Effector memory CD8-positive, alpha-beta T cell (primary cell): ENCODE measurements around the gene MNAT1.
A peak's percentile ranks its signal among the peaks of the same experiment; 100 is the strongest.
"Not testable (repeated sequence)": the region's sequence is repeated elsewhere in the genome, so short reads cannot be mapped to it uniquely, and the experiment has no call there.

Source experiments
- ATAC-seq: fragments of 150-1000 bp; cut with Tn5 transposase; replicated peaks from 2 replicates; pipeline ENCODE4 v1.10.0; 2021; ENCODE audit warnings: mild to moderate bottlenecking, moderate library complexity
- DNase-seq, 3 experiments: peaks; one replicate each; pipeline ENCODE4 v3.0.0; 2021
- H3K27ac Mint-ChIP-seq, 2 donors: one replicate each; pipeline ENCODE4 v1.8.0; 2022; ENCODE audit warnings: mild to moderate bottlenecking in 2 of 2, mixed read lengths in 2 of 2, moderate library complexity in 2 of 2
- H3K27me3 Mint-ChIP-seq, 2 donors: one replicate each; pipeline ENCODE4 v1.8.0; 2022; ENCODE audit warnings: mixed read lengths in 2 of 2
- H3K36me3 Mint-ChIP-seq: one replicate; pipeline ENCODE4 v1.8.0; 2022; ENCODE audit warnings: mild to moderate bottlenecking, moderate library complexity, mixed read lengths; ENCODE audit not compliant: insufficient read depth
- H3K4me1 Mint-ChIP-seq, 2 donors: one replicate each; pipeline ENCODE4 v1.8.0; 2022; ENCODE audit warnings: low read depth in 2 of 2, mixed read lengths in 2 of 2
- H3K4me3 Mint-ChIP-seq, 2 donors: one replicate each; pipeline ENCODE4 v1.8.0; 2022; ENCODE audit warnings: mild to moderate bottlenecking in 2 of 2, mixed read lengths in 2 of 2, moderate library complexity in 2 of 2
- H3K9me3 Mint-ChIP-seq, 2 donors: one replicate each; pipeline ENCODE4 v1.8.0; 2022; ENCODE audit warnings: mixed read lengths in 2 of 2

MNAT1 gene

DNA sequence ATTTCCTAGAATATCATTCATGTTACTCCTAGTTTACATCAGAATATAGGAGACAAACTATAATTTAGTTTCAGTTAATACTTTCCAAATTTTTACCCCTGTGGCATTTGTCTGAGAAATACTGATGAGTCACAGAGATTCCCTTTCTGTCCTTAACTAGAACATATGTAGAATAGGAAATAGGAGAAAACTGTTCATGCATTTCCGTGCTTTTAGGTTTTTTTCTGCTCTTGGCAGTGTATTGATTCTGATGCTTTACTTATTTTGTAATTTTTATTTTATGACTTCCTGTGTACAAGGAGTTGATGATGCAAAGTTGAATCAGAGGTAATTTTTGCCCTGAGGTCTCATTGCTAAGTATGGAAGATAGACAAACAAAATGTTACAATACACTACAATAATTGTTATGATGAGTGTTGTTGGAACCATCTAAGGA is 23.0 kb downstream of the MNAT1 start:
- no peak for ATAC-seq
- no peaks in the 10 kb centered on the region for H3K27me3 Mint-ChIP-seq
- H3K4me3 Mint-ChIP-seq: no peak overlapping the region
- H3K4me1 Mint-ChIP-seq: peaks cover 25 to 41% of the 10 kb centered on the region in 2 donors
- peaks cover 7% of the 10 kb centered on the region for H3K36me3 Mint-ChIP-seq
- peak overlapping the region in 1 of 2 donors; percentile 42 for H3K27ac Mint-ChIP-seq
- no peak for DNase-seq
- no peaks in the 10 kb centered on the region for H3K9me3 Mint-ChIP-seq

DNA sequence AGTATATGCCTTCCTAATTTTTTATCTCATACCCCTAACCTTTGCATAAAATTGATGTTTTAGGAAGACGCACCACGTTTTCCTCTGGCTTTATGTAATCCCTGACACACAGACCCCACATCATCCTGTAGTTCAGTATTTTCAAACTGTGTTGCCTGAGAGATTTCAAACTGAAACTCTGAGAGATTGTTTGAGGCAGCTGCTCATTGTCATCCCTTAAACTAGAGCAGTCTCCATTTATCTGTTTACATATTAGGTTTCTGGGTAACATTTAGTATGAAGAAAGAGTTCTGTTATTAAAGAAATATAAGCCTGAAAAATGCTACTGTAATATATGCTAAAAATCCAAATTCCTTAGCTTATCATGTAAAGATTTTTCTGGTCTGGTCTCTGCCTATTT is 24.3 kb downstream of the MNAT1 start:
- peak overlapping the region; percentile 42 to 53 for H3K27ac Mint-ChIP-seq
- H3K36me3 Mint-ChIP-seq: peaks cover 3% of the 10 kb centered on the region
- no peak for ATAC-seq
- no peaks in the 10 kb centered on the region for H3K27me3 Mint-ChIP-seq
- no peak for DNase-seq
- H3K4me1 Mint-ChIP-seq: peaks cover 20 to 31% of the 10 kb centered on the region in 2 donors
- peak overlapping the region; percentile 14 to 32 for H3K4me3 Mint-ChIP-seq
- H3K9me3 Mint-ChIP-seq: no peaks in the 10 kb centered on the region

DNA sequence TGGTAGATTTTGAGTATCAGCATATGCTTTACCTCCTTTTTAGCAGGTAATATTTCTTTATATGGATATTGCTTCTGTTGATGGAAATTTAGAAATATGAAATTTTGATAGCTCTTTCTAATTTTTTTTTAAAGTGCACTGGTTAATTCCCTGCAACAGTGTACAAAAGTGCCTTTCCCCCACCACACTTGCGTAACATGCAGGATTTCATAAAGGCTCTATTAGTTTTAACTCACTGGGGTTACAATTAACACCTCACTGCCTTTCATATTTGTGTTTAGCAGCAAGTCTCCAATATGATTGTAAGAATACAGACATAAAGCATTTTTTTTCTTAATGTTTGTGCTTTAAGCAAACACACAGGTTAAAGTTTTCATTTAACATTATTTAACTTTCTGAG is 25.6 kb downstream of the MNAT1 start:
- Mint-ChIP-seq H3K36me3 (no peaks in the 10 kb centered on the region), H3K9me3 (no peaks in the 10 kb centered on the region), H3K4me1 (peaks cover 15 to 36% of the 10 kb centered on the region in 2 donors), H3K4me3 (no peak overlapping the region), H3K27me3 (no peaks in the 10 kb centered on the region), H3K27ac (no peak overlapping the region)
- ATAC-seq: no peak
- DNase-seq: no peak

DNA sequence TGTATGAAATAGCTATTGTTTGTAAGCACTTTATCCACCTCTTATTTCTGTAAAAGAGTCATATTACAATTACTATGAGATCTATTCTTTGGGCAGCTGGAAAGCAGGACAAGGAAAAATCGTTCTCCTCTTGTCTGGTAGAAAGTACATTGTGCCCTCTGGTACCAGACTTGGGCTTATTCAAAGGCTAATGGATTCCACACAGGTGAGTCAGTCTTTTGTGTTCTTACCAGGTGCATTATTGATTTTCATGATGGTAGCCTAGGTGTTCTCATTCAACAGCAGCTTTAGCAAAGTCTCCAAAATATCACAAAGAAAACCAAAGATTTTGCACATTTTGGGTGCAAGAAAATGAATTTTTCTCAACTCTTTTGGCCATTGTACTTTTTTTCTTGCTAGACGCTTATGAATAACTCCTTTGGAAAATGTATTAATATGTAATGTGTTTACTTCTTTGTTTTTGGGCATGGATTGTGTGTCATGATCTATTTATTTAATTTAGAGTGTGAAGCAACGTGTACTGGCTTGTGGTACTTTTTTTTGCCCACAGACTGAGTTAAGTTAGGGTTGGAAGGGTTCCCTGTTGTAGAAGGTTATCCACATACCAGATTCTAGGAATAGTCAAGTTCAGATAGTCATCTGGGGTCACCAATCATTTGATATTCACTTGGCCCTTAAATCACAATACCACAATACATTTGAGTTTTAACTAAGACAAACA is 26.2 kb downstream of the MNAT1 start:
- ATAC-seq (no peak), DNase-seq (no peak)
- no peaks in the 10 kb centered on the region for H3K36me3 Mint-ChIP-seq
- H3K4me1 Mint-ChIP-seq: peaks cover 15 to 36% of the 10 kb centered on the region in 2 donors
- no peaks in the 10 kb centered on the region for H3K27me3 Mint-ChIP-seq
- no peaks in the 10 kb centered on the region for H3K9me3 Mint-ChIP-seq
- no peak overlapping the region for H3K27ac Mint-ChIP-seq
- no peak overlapping the region for H3K4me3 Mint-ChIP-seq

DNA sequence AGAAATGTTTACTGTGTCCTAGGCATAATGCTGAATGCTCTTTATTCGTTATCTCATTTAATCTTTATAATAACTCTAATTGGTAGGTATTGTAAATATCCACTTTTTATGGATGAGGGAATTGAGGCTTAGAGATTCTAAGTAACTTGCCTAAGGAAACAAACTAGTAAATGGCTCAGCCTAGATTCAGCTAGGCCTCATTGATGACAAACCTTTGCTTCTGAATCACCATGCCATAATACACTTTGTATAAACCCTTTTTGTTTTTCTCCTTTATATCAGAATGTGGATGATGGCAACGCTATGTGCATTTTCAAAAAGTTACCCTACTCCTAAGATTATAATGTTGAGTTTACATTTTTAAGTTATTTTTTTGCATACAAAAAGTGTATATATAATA is 34.0 kb downstream of the MNAT1 start:
- H3K9me3 Mint-ChIP-seq: no peaks in the 10 kb centered on the region
- ATAC-seq: no peak
- H3K4me3 Mint-ChIP-seq: no peak overlapping the region
- H3K27me3 Mint-ChIP-seq: no peaks in the 10 kb centered on the region
- peaks cover 6 to 23% of the 10 kb centered on the region in 2 donors for H3K4me1 Mint-ChIP-seq
- no peaks in the 10 kb centered on the region for H3K36me3 Mint-ChIP-seq
- DNase-seq: no peak
- H3K27ac Mint-ChIP-seq: no peak overlapping the region

DNA sequence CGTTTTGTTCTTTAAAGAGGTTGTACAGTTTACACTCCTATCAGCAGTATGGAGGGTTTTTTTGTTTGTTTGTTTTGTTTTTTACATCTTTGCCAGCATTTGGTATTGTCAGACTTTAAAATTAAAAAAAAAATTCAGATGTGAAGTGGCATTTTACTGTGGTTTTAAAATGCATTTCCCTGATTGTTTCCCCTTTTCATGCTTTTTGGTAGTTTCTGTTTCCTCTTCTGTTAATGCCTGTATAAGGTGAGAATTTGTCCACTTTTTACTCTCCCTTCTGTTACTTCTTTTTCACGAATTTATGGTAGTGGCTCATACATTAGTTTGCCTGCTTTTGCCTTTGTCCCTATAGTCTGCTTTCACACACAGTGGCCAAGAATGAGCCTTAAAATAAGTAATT is 36.6 kb downstream of the MNAT1 start:
- Mint-ChIP-seq H3K4me1 (peaks cover 6 to 16% of the 10 kb centered on the region in 2 donors), H3K4me3 (no peak overlapping the region), H3K27me3 (no peaks in the 10 kb centered on the region), H3K36me3 (no peaks in the 10 kb centered on the region), H3K27ac (no peak overlapping the region), H3K9me3 (no peaks in the 10 kb centered on the region)
- ATAC-seq (no peak), DNase-seq (no peak)

DNA sequence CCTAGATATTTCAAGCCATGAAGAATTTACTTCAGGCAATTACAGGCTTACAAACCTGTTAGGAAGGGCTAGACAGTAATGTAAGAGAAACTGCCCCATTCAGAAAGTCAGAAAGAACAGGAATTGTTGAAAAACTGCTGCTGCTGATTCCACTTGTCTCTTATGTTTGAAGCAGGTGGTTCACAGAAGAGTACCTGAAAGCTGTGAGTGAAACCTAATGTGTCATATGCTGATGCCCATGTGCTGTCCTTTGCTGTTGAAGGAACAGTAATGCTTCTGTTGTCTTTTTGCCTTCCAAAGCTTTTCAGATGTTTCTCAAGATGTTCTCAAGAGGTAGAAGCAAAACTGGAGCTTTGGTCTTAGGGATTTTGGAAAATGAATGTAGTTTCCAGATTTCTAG is 39.0 kb downstream of the MNAT1 start:
- DNase-seq (no peak), ATAC-seq (no peak)
- Mint-ChIP-seq H3K36me3 (no peaks in the 10 kb centered on the region), H3K9me3 (no peaks in the 10 kb centered on the region), H3K4me3 (no peak overlapping the region), H3K4me1 (peaks cover 6 to 13% of the 10 kb centered on the region in 2 donors), H3K27me3 (no peaks in the 10 kb centered on the region), H3K27ac (no peak overlapping the region)

DNA sequence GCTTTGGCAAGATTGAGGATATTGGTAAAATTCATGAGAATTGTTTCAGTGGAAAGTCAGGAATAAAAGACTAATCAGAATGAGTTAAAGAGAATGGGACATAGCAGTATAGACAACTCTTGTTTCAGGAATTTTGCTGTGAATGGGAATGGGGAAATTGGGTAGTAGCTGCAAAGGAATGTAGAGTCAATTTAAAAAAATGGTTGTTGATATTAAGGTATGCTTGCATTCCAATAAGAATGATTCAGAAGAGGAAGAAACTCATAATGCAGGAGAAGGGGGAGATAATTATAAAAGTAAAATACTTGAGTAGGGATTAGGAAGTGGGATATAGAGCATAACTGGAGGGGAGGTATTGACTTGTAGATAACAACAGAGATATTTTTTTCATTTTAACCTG is 40.7 kb downstream of the MNAT1 start:
- H3K27me3 Mint-ChIP-seq: no peaks in the 10 kb centered on the region
- DNase-seq: no peak
- no peaks in the 10 kb centered on the region for H3K36me3 Mint-ChIP-seq
- no peak overlapping the region for H3K4me3 Mint-ChIP-seq
- no peak for ATAC-seq
- H3K9me3 Mint-ChIP-seq: no peaks in the 10 kb centered on the region
- H3K4me1 Mint-ChIP-seq: peaks cover 9 to 15% of the 10 kb centered on the region in 2 donors
- H3K27ac Mint-ChIP-seq: no peak overlapping the region

DNA sequence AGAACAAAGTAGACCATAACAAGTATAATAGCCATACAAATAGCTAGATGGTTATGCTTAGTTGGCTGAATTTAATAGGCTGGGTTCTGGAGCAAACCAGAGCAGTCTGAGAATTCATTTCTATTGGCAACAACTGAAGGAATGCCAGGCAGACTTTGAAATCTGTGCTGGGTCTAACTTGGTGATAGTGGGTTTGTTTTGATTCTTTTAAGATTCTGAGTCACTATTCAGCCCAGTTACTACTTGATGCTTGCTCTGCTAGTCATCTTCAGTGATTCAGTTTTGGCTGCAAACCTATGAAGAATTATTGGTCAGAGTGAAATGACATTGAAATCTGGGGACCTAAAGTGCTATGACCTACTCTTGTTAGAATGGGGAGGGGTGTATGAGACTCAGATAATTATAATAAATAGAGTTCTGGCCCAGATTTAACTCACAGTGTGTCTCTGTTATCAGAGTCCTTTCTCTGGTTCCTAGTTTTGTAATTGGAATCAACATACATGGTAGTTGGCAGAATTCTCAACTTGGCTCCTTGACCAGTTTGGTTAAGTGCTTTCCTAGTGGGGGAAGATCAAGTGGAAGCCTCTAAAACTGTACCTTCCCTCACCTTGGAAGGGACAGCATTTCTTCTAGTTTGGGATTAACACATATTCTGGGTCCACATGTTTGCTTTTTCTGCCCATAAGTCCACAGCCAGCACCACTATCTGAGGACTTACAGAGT is 43.5 kb downstream of the MNAT1 start:
- no peak for DNase-seq
- no peak for ATAC-seq
- peaks cover 6 to 26% of the 10 kb centered on the region in 2 donors for H3K4me1 Mint-ChIP-seq
- no peaks in the 10 kb centered on the region for H3K27me3 Mint-ChIP-seq
- no peaks in the 10 kb centered on the region for H3K9me3 Mint-ChIP-seq
- H3K27ac Mint-ChIP-seq: no peak overlapping the region
- no peak overlapping the region for H3K4me3 Mint-ChIP-seq
- no peaks in the 10 kb centered on the region for H3K36me3 Mint-ChIP-seq

DNA sequence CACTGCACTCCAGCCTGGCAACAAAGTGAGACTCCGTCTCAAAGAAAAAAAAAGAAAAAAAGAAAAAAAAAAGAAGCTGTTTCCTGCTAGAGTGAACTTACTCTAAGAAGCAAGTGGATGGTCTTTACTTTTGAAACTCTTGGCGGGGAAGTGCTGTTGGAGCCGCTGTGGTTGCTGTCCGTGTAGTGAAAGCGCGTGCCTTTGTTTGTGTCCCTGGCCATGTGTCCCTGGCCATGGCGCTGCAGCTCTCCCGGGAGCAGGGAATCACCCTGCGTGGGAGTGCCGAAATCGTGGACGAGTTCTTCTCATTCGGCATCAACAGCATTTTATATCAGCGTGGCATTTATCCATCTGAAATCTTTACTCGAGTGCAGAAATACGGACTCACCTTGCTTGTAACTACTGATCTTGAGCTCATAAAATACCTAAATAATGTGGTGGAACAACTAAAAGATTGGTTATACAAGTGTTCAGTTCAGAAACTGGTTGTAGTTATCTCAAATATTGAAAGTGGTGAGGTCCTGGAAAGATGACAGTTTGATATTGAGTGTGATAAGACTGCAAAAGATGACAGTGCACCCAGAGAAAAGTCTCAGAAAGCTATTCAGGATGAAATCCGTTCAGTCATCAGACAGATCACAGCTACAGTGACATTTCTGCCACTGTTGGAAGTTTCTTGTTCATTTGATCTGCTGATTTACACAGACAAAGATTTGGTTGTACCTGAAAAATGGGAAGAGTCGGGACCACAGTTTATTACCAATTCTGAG is 45.4 kb downstream of the MNAT1 start:
- not testable (repeated sequence) for H3K4me3 Mint-ChIP-seq, ATAC-seq, H3K27ac Mint-ChIP-seq, H3K9me3 Mint-ChIP-seq, DNase-seq, H3K27me3 Mint-ChIP-seq, H3K36me3 Mint-ChIP-seq
- peaks cover 6 to 27% of the 10 kb centered on the region in 2 donors for H3K4me1 Mint-ChIP-seq

DNA sequence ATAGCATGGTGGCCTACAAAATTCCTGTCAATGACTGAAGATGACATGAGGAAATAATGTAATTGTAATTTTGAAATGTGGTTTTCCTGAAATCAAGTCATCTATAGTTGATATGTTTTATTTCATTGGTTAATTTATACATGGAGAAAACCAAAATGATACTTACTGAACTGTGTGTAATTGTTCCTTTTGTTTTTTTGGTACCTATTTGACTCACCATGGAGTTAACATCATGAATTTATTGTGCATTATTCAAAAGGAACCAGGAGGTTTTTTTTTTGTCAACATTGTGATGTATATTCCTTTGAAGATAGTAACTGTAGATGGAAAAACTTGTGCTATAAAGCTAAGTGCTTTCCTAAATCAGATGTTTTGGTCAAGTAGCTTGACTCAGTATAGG is 46.0 kb downstream of the MNAT1 start:
- not testable (repeated sequence) for DNase-seq, H3K36me3 Mint-ChIP-seq, H3K27ac Mint-ChIP-seq, H3K27me3 Mint-ChIP-seq, ATAC-seq, H3K4me3 Mint-ChIP-seq, H3K9me3 Mint-ChIP-seq
- peaks cover 6 to 27% of the 10 kb centered on the region in 2 donors for H3K4me1 Mint-ChIP-seq

DNA sequence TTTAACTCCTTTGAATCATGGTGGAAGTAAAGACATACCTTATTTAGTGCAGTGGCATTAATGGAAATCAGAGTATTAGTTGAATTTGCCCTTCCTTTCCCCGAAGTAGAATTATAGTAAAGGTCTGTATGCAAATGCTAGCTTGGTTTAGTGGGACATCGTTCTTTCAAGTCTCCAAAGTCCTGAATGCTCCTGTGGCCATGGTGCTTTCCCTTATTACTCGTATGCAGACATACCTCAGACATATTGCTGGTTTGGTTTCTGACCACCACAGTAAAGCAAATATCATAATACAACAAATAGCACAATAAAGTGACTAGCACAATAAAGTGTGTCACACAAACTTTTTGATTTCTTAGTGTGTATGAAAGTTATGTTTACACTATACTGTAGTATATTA is 52.3 kb downstream of the MNAT1 start:
- H3K27ac Mint-ChIP-seq: no peak overlapping the region

DNA sequence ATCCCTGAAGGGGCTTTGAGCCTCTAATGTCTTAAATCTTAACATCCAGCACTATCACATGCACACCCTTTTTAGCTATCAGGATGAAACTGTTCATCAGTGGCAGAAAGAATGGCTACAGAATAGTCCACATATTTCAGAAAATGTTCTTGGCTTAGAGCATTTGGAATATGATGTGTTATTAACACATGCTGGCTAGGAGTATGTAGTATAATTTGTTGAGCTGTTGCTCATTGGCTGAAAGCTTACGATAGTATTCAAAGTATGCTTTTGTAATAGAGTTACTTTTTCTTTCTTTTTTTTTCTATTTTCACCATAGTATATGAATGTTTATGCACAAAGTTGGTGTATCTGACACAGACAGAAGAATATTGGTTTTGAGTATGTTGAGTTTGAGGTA is 55.1 kb downstream of the MNAT1 start:
- ATAC-seq: no peak
- no peak for DNase-seq
- Mint-ChIP-seq H3K4me1 (peaks cover 0 to 5% of the 10 kb centered on the region in 2 donors), H3K4me3 (no peak overlapping the region), H3K27ac (no peak overlapping the region), H3K9me3 (no peaks in the 10 kb centered on the region), H3K27me3 (no peaks in the 10 kb centered on the region), H3K36me3 (no peaks in the 10 kb centered on the region)

More for the DNA sequence above, 52.3 kb downstream of the MNAT1 start:
- H3K4me1 Mint-ChIP-seq: peaks cover 0 to 16% of the 10 kb centered on the region in 2 donors
- no peaks in the 10 kb centered on the region for H3K36me3 Mint-ChIP-seq
- no peaks in the 10 kb centered on the region for H3K27me3 Mint-ChIP-seq
- H3K4me3 Mint-ChIP-seq: no peak overlapping the region
- DNase-seq (no peak), ATAC-seq (no peak)
- H3K9me3 Mint-ChIP-seq: no peaks in the 10 kb centered on the region
